Measurements from ENCODE around the gene STRIT1.

DNA sequence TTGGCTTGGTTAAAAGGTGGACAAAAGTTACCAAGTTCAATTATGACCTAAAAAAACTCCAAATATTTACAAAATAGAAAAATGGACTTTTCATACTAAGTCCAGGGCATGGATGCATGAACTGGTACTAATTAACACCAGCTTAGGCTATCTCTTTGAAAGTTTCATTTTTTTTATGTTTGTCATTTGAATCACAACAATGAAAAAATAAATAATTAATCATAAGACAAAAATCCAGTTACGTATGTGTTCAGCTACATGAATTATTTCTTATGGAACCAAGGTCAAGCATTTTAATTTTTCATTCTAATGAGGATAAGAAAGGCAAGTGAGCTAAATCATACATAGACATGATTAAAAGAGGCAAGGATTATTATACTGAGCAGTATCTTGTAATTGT lies 23.7 kb upstream of the STRIT1 start:
- TF ChIP-seq, protein P1, sequence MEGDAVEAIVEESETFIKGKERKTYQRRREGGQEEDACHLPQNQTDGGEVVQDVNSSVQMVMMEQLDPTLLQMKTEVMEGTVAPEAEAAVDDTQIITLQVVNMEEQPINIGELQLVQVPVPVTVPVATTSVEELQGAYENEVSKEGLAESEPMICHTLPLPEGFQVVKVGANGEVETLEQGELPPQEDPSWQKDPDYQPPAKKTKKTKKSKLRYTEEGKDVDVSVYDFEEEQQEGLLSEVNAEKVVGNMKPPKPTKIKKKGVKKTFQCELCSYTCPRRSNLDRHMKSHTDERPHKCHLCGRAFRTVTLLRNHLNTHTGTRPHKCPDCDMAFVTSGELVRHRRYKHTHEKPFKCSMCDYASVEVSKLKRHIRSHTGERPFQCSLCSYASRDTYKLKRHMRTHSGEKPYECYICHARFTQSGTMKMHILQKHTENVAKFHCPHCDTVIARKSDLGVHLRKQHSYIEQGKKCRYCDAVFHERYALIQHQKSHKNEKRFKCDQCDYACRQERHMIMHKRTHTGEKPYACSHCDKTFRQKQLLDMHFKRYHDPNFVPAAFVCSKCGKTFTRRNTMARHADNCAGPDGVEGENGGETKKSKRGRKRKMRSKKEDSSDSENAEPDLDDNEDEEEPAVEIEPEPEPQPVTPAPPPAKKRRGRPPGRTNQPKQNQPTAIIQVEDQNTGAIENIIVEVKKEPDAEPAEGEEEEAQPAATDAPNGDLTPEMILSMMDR (IDR thresholded peaks at IDR 0.05): no peak
- TF ChIP-seq, protein P2, sequence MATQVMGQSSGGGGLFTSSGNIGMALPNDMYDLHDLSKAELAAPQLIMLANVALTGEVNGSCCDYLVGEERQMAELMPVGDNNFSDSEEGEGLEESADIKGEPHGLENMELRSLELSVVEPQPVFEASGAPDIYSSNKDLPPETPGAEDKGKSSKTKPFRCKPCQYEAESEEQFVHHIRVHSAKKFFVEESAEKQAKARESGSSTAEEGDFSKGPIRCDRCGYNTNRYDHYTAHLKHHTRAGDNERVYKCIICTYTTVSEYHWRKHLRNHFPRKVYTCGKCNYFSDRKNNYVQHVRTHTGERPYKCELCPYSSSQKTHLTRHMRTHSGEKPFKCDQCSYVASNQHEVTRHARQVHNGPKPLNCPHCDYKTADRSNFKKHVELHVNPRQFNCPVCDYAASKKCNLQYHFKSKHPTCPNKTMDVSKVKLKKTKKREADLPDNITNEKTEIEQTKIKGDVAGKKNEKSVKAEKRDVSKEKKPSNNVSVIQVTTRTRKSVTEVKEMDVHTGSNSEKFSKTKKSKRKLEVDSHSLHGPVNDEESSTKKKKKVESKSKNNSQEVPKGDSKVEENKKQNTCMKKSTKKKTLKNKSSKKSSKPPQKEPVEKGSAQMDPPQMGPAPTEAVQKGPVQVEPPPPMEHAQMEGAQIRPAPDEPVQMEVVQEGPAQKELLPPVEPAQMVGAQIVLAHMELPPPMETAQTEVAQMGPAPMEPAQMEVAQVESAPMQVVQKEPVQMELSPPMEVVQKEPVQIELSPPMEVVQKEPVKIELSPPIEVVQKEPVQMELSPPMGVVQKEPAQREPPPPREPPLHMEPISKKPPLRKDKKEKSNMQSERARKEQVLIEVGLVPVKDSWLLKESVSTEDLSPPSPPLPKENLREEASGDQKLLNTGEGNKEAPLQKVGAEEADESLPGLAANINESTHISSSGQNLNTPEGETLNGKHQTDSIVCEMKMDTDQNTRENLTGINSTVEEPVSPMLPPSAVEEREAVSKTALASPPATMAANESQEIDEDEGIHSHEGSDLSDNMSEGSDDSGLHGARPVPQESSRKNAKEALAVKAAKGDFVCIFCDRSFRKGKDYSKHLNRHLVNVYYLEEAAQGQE (IDR thresholded peaks at IDR 0.05; ENCODE audit: insufficient read depth in 1 of 2, low read depth in 2 of 2, low read length in 1 of 2): no peak
- no peak for TF ChIP-seq POLR2AphosphoS5 (IDR thresholded peaks at IDR 0.05; ENCODE audit: low read depth, low read length)
- no peak for TF ChIP-seq SIN3A (IDR thresholded peaks at IDR 0.05; ENCODE audit: borderline replicate concordance, insufficient read depth, low read depth, low read length)

Data from Panc1 (cell line).